NCI-H146 treated with DMSO at 0.1 percent for 48 hours (cell line): ENCODE data around the gene REPIN1.

Experiments
- DNase-seq: peaks from one replicate; lab custom pipeline; 2025; ENCODE audit not compliant: unreplicated experiment; lab: John Stamatoyannopoulos, UW

Gene REPIN1

DNA sequence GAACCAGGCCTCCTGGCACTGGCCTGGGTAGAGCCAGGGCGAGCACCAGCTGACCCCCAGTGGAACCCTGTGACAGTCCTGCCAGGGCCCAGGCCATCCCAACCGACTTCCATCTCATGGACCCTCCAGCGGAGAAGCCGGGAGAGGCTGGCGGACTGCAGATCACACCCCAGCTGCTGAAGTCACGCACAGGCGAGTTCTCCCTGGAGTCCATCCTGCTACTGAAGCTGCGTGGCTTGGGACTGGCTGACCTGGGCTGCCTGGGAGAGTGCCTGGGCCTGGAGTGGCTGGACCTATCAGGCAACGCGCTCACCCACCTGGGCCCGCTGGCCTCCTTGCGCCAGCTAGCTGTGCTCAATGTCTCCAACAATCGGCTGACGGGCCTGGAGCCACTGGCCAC is 31.9 kb upstream of the REPIN1 start:
- no peak for DNase-seq

- DNase-seq: no peak
Measured at GRCh38 chr7:150337179-150337578, 31.4 kb upstream of the REPIN1 start.

DNA sequence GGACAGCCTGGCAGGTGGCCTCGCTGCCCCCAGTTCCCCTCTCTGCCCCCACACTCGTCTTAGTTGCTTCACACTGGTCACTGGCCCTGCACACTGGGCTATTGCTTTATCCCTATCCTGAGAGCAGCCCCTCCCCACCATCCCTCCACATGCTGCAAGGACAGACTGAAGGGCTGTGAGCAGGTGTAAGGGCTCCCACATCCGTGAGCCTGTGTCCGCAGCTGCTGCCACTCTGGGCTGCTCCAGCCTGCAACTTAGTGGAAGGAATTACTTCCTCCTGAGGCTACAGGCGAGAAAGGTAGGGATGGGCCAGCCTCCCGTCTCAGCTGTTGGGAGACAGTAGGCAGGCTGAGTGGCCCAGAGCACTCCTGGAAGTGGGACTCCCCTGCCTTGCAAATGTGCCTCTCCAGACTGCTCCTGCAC is 31.0 kb upstream of the REPIN1 start:
- no peak for DNase-seq

DNA sequence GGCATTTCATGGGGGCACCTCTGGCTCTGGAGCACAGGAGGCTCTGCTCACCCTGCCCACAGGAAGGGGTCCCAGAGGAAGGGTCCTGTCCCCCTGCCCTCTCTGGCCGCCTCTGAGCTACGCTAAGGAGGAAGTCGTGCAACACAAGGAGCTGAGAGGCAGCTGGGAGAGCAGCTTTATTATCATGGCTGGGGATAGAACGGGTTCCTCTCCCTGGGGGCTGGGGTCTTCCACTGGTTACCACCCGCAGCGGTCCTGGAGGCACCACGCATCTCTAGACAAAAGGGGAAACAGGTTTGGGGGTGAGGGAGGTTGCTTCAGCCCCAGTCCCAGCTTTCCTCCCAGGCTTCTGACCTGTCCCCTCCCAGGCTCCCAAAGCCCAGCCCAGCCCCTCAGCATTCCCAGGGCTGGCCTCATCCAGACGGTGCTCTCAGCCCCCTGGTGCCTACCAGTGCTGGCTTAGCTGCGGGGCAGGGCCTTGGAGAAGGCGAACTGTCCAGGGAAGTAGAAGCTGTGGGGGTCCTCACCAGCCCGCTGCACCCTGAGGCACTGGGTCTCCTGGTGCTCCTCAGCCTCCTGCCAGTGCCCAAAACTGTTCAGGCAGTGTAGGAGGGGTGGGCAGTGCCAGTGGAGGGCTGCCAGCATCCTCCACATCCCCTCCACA is 30.3 kb upstream of the REPIN1 start:
- DNase-seq: no peak

GRCh38 chr7:150339409-150339809 is 29.2 kb upstream of the REPIN1 start:
- DNase-seq: no peak

- no peak for DNase-seq
Measured at GRCh38 chr7:150340024-150340749, 28.4 kb upstream of the REPIN1 start.

DNA sequence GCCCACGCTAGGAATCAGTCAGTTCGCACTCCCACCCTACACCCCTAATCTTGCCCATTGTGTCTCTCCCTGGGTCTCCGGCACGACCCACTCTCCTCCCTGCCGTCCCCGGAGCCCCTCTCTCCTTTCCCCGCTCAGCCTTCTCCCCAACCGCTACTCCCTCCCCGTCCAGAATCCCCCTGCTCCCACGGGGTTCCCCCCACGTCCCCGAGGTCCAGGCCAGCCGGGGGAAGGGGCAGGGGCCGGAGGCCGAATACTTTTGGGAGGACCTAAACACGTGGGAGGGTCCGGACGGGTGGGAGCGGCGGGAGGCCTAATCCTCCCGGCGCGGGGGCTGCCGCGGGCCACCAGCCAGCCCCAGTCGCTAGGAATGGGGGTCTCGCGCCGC is 27.8 kb upstream of the REPIN1 start:
- no peak for DNase-seq

DNA sequence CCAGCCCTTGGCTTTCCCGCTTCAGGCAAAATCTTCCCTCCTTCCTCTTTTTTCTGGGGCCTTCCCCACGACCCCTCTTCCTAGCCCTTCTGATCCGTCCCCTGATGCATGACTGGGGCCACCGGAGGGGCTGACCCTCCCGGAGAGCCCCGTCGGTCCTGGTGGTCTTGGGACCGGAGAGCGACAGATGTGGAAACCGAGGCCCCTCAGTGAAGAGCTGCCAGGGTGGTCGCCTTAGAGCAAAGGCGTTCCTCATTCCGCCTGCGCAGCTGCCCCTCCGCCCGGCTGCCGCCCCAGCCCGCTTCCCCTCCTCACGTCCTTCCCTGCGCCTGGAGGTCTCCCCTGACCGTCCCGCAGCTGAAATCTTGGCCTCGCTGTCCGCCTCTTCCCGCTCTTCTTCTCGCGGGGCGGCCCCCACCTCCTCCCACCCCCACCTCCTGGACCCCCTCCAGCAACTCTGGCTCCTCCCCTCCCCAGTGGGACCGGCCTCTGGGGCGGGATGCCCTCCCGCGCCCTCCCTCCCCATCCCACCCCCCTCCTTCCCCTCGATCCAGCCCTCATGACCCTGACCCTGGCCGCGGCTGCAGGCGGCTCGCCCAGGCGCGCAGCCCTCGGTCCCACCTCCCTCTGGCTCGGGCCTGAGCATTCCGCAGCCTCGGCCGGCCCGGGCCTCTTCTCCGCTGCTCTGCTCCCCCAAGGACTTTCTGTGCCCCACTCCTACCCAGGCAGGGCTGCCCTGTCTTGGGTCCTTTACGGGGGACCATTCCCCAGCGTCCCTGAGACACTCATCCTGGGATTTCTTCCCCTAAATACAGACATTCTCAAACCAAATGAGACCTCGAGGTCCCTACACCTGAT is 27.1 kb upstream of the REPIN1 start, which contains the start of gene RARRES2:
Gene RARRES2 (minus strand): TSS at position 367 of the 858 bp plus-strand sequence. CDS start 1,020 bp downstream, outside the sequence.
- no peak for DNase-seq

DNA sequence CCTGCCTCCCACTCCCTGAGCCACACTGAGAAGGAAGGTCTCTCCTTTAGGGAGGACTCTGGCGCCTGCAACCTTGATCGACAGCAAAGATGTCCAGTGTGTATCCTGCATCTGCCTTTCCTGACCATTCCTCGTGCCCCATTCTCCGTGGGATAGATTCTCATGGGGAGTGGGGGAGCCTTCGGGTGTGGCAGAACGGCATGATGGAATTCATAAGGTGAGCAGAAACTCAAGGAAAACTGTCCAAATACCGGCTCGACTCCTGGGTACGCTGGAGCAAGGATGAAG is 26.6 kb upstream of the REPIN1 start:
- DNase-seq: no peak

DNA sequence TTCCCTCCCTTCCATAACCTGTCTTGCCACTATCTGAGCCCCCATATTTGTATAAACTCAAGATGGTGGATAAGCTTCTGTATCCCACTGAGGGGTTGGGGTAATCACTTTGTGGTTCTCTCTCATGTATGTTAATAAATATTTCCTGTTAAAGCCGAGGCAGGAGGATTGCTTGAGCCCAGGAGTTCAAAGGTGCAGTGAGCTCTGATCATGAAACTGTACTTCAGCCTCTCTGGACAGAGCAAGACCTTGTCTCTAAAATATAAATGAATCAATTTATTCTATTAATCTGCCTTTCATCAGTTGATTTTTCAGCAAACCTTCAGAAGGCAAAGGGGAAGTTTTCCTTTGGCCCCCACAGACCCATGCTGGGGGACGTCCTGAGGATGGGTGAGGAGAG is 25.4 kb upstream of the REPIN1 start:
- no peak for DNase-seq

GRCh38 chr7:150344299-150344698 is 24.3 kb upstream of the REPIN1 start:
- no peak for DNase-seq

GRCh38 chr7:150345012-150345411 is 23.6 kb upstream of the REPIN1 start:
- DNase-seq: no peak

- DNase-seq: no peak
Measured at GRCh38 chr7:150346922-150347321, 21.7 kb upstream of the REPIN1 start.

- no peak for DNase-seq
Measured at GRCh38 chr7:150351587-150352194, 16.9 kb upstream of the REPIN1 start.

GRCh38 chr7:150355666-150356059 is 13.0 kb upstream of the REPIN1 start:
- DNase-seq: no peak

DNA sequence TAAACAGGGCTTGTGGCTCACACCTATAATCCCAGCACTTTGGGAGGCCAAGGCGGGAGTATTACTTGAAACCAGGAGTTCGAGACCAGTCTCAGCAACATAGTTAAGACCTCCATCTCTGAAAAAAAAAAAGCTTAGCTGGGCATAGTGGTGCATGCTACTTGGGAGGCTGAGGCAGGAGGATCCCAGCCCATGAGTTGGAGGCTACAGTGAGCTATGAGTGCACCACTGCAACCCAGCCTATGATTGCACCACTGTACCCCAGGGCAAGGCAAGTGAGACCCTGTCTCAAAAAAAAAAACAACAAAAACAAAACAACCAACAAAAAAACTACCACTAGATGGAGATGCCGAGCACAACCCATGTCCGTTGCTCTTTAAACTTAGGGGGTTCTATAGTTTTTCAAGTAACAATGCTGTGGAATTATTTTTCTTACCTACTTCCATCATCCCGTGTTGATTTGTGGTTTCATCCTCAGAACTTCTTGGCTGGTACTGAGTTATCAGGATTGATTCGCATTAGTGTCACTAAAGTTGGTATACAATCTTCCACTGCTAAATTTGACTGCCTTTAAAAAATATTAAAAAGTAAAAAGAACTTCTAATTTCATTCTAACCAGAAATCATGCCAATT is 12.2 kb upstream of the REPIN1 start:
- DNase-seq: no peak

DNA sequence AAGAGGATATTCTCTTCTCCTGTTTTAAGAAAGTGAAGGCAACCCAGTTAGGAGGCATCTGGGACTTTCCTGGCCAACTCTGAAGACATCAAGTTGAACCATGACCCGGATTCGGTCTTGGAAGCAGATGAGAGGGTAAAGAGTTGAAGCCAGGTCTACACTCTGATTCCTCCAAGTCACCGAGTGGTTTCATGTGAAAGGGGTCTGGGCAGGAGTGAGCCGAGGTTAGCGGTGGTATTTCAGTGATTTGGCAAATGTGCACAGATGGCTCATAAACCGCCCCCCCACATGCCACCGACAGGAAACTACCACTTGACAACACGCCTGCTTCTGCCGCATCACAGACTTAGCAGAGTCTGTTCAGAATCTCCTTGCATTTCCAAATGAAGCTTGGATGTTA is 11.4 kb upstream of the REPIN1 start:
- no peak for DNase-seq

GRCh38 chr7:150357771-150358427 is 10.7 kb upstream of the REPIN1 start:
- no peak for DNase-seq

- no peak for DNase-seq
Measured at GRCh38 chr7:150358433-150358832, 10.2 kb upstream of the REPIN1 start.

- no peak for DNase-seq
Measured at GRCh38 chr7:150358988-150359621, 9.5 kb upstream of the REPIN1 start.
